ENCODE results near the gene BMX.

BMX gene

GRCh38 chrX:15546745-15547144, 46.1 kb downstream of the BMX start:
- no peak for DNase-seq (ENCODE audit: low spot score)
- Histone ChIP-seq H3K27ac (no peak overlapping the region), H3K4me3 (no peak overlapping the region)
- TF ChIP-seq CTCF (IDR thresholded peaks at IDR 0.05), result no peak

GRCh38 chrX:15547356-15547755, 46.7 kb downstream of the BMX start:
- no peak for DNase-seq (ENCODE audit: low spot score)
- H3K4me3 ChIP-seq, result no peak overlapping the region
- H3K27ac ChIP-seq, result no peak overlapping the region
- TF ChIP-seq CTCF (IDR thresholded peaks at IDR 0.05), result no peak

GRCh38 chrX:15549189-15550012, 48.8 kb downstream of the BMX start:
- Histone ChIP-seq H3K4me3 (no peak overlapping the region), H3K27ac (no peak overlapping the region)
- no peak for TF ChIP-seq CTCF (IDR thresholded peaks at IDR 0.05)
- DNase-seq (ENCODE audit: low spot score), result no peak

- TF ChIP-seq CTCF (IDR thresholded peaks at IDR 0.05), result no peak
- Histone ChIP-seq H3K4me3 (no peak overlapping the region), H3K27ac (no peak overlapping the region)
- no peak for DNase-seq (ENCODE audit: low spot score)
Observed at GRCh38 chrX:15559227-15559626, 58.6 kb downstream of the BMX start.

GRCh38 chrX:15560924-15561323, 60.3 kb downstream of the BMX start:
- no peak for TF ChIP-seq CTCF (IDR thresholded peaks at IDR 0.05)
- DNase-seq (ENCODE audit: low spot score), result no peak
- Histone ChIP-seq H3K27ac (no peak overlapping the region), H3K4me3 (no peak overlapping the region)

GRCh38 chrX:15563056-15563455, 62.4 kb downstream of the BMX start:
- TF ChIP-seq CTCF (IDR thresholded peaks at IDR 0.05), result no peak
- no peak overlapping the region for H3K27ac ChIP-seq
- no peak for DNase-seq (ENCODE audit: low spot score)
- H3K4me3 ChIP-seq, result no peak overlapping the region

GRCh38 chrX:15564981-15565579, 64.5 kb downstream of the BMX start:
- H3K4me3 ChIP-seq, result no peak overlapping the region
- TF ChIP-seq CTCF (IDR thresholded peaks at IDR 0.05), result no peak
- H3K27ac ChIP-seq, result no peak overlapping the region
- peak; percentile 75 for DNase-seq (ENCODE audit: low spot score)
